Left renal pelvis (tissue), 4 donors: Measurements from ENCODE around the gene SOCS1. TPM values are rescaled to one million over a fixed set of nuclear protein-coding genes. Genes with fewer than 3 reads are reported as not detected.

Experiments
- DNase-seq, 4 donors: peaks; one replicate each; pipeline ENCODE4 v3.0.0-alpha.2; 2013; ENCODE audit warnings: low read depth in 4 of 4, low spot score in 3 of 4
- polyA plus RNA-seq, 4 donors: library from polyadenylated mRNA; unstranded; fragments of 120-200 nt; gene quantifications; one replicate each; pipeline ENCODE4 v1.2.1, GENCODE V29; 2013; ENCODE audit not compliant: insufficient read length in 4 of 4

Gene SOCS1
- polyA plus RNA-seq, 4 donors, result 4.1 to 8.0 (median 6.3) TPM

DNA sequence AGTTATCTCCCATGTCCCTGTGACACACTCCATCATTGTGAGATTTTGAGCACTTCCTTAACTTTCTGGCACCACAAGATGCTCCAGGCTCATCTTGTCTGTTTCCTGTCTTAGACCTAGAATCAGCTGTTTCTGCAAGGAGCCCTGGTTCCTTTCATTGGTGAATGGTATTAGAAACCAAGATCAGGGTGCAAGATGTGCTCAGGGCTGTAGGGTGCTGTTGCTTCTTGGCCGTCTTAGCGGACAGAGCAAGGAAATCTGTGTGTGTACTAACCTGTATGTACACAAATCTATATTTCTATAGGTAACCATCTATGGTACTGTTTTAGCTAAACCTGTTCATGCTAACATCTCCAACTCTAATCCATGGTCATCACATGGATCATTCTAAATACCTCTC, 33.2 kb upstream of the SOCS1 start:
- no peak for DNase-seq

GRCh38 chr16:11285842-11286241, 29.8 kb upstream of the SOCS1 start:
- no peak for DNase-seq

DNA sequence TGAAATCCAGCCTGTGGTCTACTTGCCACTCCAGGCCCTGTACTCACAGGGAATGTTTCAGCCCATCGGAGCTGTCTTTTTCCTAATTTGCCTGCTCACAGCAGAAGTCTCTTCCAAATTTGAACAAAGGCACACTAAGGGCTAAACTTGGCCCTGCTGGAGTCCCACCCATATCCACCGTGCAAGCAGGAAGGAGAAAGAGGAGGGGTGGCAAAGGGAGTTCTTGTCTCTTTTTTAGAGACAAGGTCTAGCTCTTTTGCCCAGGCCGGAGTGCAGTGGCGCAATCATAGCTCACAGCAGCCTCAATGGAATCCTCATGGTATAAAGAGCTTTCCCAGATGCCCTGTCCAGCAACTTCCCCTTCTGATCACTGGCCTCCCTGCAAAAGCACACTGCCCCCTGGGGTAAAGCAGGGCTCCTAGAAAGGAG, 27.8 kb upstream of the SOCS1 start:
- DNase-seq, result no peak

- no peak for DNase-seq
Measured at GRCh38 chr16:11280616-11281522, 24.9 kb upstream of the SOCS1 start, which contains the start of gene PRM1. Gene PRM1 (minus strand): TSS chr16:11281330. CDS start chr16:11281238, 92 bp downstream.

- DNase-seq, result no peak
Measured at GRCh38 chr16:11278681-11279628, 23.0 kb upstream of the SOCS1 start.

DNA sequence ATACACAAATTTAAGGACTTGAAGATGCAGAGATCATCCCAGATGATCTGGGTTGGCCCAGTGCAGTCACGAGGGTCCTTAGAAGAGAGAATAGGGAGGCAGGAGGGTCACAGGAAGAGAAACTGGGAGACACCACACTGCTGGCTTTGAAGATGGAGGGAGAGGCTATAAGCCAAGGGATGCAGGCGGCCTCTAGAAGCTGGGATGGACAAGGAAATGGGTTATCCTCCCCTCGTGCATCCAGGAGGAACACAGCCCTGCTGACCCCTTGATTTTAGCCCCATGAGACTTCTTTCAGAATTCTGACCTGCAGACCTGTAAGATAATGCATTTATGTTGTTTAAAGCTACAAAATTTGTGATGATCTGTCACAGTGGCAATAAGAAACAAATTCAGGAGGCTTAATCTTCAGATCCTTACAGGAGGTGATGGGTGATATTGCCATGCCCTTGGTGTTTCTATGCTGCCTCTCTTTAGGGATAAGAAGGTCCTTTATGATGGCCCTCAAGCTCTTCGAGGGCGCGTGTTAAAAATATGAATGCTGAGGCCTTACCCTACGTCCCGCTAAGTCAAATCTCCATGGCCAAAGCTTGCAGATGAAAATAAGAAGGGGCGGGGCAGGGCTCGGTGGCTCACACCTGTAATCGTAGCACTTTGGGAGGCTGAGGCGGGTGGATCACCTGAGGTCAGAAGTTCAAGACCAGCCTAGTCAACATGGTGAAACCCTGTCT, 21.8 kb upstream of the SOCS1 start:
- no peak for DNase-seq

DNA sequence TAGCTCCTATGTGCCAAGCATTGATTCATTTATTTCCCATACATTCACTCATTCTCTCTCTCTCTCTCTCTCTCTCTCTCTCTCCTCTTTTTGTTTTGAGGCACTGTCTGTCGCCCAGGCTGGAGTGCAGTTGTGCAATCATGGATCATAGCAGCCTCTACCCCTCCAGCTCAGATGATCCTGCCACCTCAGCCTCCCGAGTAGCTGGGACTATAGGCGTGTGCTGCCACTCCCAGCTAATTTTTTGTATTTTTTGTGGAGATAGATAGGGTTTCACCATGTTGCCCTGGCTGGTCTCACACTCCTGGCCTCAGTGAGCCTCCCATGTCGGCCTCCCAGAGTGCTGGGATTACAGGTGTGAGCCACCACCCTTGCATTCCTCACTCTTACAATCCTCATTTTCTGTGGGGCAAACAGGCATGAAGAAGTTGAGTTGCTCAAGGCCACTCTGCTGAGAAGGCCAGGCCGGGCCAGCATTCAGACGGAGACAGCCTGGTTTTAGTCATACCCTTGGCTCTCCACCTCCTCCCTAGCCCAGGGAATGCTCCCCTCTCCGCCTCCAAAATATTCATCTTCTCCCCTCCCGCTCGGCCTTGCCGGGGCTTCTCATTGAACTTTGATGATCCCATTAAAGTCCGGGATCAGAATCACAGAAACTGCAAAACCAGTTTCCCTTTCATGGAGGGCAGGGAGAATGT, 21.0 kb upstream of the SOCS1 start:
- no peak for DNase-seq

DNA sequence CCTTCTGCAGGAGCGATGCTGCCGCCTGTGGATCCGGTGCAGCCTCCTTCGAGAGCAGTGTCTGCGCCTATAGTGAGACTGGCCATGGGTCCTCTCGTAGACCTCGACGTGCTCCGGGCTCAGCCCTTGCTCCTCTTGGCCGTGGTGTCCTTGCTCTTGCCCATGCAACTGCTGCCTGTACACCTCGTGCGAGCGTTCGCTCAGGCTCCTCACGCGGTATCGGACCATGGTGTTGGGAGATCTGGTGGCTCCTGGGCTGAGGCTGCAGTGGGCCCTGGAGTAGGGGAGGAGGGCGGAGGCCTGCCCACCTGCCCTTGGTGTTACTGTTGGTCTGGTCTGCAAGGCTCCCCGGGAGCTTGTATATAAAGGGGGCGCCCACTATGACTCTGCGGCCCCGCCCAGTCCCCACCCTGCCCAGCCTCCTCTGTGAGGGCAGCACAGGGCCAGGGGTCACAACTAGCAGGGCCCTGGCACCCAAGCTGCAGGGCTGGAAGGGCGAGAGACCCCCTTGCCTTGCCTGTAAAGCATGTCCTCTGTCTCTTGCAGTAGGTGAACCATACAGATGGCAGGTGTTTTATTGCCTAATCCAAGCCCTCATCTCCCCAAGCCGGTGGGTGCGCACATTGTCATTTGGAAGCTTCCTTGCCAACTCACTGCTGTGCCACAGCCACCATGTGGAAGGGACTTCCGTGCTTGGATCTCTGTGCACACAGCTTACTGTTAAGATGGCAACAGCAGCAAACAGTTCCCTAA, 20.3 kb upstream of the SOCS1 start, which contains the start of gene PRM2:
Gene PRM2, minus strand, starts transcription at position 338 of the 753 bp plus-strand sequence. Its CDS starts 110 bp downstream, at position 228.
- DNase-seq, result no peak

DNA sequence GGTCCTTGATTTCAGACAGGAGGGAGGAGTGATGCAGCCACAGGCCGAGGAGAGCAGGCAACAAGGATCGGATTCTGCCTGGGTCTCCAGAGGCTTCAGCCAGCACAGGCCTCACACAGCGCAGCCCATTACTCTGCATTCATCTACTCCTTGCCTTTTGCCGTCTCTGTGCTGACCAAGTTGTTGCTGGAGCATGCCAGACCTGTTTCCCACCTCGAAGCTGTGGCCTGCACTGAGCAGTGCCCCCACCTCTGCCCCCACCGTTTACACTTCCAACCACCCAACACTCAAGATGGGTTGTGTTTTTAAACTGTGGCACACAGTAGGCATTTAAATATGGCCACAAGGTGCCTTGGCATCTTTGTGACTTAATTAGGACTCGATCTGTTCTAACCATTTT, 19.0 kb upstream of the SOCS1 start:
- DNase-seq, result no peak

GRCh38 chr16:11273721-11274324, 17.8 kb upstream of the SOCS1 start:
- peak in 1 of 4 donors; percentile 59 for DNase-seq

DNA sequence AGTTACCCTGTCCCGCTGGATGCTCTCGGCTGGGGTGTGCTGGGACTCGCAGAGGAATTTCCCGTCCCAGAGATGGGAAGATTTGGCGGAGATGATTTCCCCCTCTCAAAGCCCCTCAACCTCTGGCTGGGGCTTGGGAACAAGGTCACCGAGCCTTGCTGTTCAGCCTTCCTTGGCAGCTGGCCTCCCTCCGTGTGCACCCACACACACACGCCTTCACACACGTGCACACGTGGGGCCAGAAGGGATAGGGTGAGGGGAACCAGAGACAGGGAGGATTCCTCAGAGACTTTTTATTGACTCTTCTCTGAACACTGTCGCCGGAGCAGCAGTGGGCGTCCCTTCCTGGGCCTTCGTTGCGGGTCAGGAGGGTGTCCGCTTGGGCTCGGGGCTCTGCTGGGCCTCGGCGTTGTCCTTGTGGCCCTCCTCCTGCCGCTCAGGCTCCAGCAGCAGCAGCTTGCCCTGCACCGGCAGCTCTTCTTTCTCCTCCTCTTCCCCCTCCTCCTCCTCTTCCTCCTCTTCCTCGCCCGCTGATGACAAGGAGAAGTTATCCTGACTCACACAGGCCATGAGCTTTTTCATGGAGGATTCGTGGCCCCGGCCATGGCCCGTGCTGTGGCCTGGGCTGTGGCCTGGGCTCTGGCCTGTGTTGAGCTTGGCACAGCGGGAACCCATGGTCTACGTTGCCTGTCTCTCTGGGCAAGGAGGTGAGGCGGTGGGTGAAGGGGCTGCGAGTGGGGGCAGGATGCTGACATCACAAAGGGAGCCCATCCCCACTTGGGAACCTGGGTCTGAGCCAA, 17.1 kb upstream of the SOCS1 start, which contains the start of gene PRM3:
Gene PRM3, minus strand, starts transcription at position 709 of the 800 bp plus-strand sequence. Its CDS starts 34 bp downstream, at position 675.
- no peak for DNase-seq

DNA sequence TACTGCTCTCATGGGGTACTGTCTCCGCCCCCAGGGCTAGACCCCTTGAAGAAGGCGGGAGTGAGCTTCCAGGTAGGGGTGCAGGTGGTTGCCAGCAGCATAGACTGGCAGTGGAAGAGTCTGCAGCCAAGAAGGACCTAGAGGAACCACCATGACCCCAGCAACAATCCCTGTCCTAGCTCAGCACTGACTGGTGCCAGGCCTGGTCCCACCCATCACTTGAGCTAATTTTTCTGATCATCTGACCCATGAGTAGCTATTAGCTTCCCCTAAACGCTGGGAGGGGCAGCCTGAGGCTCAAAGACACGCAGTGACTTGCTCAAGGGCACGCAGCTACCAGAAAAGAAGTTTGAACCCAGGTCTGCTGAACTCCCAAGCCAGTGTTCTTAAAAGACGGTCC, 16.5 kb upstream of the SOCS1 start:
- no peak for DNase-seq

DNA sequence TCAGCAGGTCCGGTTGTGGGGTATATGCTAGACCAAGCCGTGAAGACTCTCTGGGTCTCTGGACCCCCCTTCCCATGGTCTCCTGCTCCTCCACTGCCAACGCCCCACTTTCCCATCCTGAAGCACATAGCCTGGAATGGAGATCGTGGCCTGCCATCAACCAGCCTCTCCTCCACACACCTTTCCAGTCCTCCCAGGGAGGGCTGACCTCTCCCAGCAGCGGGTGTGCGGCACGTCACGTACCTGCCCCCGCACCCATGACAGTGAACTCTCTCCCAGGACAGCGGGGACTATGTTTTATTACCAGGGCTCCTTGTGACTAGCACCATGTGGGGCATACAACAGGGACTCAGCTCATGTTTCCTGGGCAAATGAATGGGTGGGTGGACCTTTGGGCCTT, 15.6 kb upstream of the SOCS1 start:
- no peak for DNase-seq

DNA sequence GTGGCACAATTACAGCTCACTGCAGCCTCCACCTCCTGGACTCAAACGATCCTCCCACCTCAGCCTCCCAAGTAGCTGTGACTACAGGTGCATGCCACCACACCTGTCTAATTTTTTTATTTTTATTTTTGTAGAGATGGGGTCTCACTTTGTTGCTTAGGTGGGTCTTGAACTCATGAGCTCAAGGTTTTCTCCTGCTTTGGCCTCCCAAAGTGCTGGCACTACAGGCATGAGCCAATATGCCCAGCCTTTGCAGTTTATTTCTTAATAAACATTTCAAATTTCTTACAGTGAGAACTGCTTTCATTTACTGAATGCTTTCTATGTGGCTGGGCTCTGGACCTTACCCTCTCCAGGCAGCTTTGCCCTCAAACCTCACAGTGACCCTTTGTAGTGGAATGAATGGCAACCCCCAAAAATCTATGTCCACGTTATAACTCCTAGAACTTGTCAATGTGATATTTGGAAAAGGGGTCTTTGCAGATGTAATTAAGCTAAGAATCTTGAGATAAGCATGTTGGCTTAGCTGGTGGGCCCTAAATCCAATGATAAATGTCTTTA, 14.7 kb upstream of the SOCS1 start:
- no peak for DNase-seq

- no peak for DNase-seq
Measured at GRCh38 chr16:11268921-11269375, 12.9 kb upstream of the SOCS1 start, which contains the start of gene TNP2. Gene TNP2 (minus strand): TSS chr16:11269325. CDS start chr16:11269262, 63 bp downstream.

- DNase-seq, result no peak
Measured at GRCh38 chr16:11265124-11265523, 9.1 kb upstream of the SOCS1 start.

DNA sequence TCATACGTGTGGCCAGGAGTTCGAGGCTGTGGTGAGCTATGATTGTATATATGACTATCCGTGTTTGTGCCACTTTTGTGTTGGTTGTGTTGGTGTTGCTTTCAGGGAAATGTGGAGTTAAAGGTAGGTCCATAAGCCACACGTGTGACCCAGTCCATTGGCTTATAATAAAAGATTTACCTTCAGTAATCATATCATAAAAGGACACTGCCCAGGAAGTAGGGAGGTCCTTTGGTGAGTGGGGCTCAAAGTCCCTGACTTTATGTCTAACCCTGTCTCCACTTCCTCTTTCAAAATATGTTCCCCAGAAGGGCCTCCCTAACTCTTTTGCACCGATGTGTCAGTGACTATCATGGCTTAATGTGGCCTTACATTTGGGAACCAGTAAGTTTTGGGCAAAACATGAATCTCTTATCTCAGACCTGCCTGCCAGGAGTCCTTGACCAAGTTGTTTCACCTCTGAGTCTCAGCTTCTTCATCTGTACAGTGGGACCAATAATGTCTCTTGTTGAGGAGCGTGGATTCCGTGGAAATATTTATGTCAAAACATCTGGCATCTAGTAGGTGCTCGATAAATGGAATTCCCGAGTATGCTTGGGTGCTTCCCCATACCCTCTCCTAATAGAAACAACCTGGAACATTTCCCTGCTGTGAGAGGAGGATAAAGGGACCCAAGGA, 8.3 kb upstream of the SOCS1 start:
- DNase-seq, result no peak
